PC-9 (cell line): ENCODE measurements around the gene GPC2.

Experiments
- EZH2 ChIP-seq: fragments of 200-600 bp; sonication (generic); IDR thresholded peaks from 2 replicates; pipeline ENCODE4 v1.8.0; 2017; ENCODE audit warnings: antibody characterized with exemption, low read depth
- TF ChIP-seq, protein P1 (sequence below): fragments of 200-600 bp; sonication (generic); conservative IDR thresholded peaks from 2 replicates; pipeline ENCODE4 v1.6.1; 2017; ENCODE audit warnings: mixed run types, antibody characterized with exemption, mild to moderate bottlenecking, moderate library complexity

DNA sequence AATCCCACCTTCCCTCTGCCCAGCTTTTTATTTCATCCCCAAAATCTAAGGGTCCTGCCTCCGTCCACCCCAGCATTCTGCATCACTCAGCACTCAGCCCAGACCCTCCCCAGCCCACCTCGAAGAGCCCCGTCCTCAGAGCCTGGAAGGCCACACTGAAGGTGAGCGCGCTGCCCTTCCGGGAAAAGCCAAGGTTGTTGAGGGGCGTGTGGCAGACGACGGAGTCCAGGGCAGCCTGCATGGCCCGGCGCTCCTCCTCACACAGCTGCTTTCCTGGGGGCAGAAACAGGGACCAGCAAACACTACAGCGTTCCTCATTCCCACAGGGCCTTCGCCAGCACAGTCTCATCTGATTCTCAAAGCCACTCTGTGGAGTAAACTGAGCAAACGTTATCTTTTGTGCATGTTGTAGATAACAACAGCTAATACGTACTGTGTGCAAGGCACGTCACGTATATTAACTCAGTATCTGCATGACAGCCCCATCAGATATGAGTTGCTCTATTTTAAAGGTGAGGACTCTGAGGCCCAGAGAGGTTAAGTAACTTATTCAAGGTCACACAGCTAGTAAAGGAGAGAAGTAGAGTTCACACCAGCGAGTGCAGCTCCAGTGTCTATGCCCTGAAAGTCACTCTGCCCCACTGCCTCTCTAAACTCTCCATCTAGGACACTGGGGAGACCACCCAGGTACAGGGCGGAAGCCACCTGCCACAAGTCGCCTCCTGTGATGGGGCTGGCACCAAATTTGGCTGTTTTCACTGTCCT is 21.4 kb downstream of the GPC2 start:
- TF ChIP-seq, protein P1, sequence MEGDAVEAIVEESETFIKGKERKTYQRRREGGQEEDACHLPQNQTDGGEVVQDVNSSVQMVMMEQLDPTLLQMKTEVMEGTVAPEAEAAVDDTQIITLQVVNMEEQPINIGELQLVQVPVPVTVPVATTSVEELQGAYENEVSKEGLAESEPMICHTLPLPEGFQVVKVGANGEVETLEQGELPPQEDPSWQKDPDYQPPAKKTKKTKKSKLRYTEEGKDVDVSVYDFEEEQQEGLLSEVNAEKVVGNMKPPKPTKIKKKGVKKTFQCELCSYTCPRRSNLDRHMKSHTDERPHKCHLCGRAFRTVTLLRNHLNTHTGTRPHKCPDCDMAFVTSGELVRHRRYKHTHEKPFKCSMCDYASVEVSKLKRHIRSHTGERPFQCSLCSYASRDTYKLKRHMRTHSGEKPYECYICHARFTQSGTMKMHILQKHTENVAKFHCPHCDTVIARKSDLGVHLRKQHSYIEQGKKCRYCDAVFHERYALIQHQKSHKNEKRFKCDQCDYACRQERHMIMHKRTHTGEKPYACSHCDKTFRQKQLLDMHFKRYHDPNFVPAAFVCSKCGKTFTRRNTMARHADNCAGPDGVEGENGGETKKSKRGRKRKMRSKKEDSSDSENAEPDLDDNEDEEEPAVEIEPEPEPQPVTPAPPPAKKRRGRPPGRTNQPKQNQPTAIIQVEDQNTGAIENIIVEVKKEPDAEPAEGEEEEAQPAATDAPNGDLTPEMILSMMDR = no peak
- no peak for TF ChIP-seq EZH2
